GM18517 (cell line): ENCODE data around the gene APBB3.

Experiments
- ATAC-seq: cut with Tn5 transposase; IDR thresholded peaks from one replicate; pipeline ENCODE4 v1.9.1; 2021; ENCODE audit warnings: mild to moderate bottlenecking, moderate library complexity; ENCODE audit not compliant: unreplicated experiment

The APBB3 gene

GRCh38 chr5:140576776-140577201 is 12.4 kb upstream of the APBB3 start:
- ATAC-seq, result no peak

GRCh38 chr5:140575309-140575708 is 10.9 kb upstream of the APBB3 start:
- no peak for ATAC-seq

- no peak for ATAC-seq
Measured at GRCh38 chr5:140574165-140574564, 9.8 kb upstream of the APBB3 start.

DNA sequence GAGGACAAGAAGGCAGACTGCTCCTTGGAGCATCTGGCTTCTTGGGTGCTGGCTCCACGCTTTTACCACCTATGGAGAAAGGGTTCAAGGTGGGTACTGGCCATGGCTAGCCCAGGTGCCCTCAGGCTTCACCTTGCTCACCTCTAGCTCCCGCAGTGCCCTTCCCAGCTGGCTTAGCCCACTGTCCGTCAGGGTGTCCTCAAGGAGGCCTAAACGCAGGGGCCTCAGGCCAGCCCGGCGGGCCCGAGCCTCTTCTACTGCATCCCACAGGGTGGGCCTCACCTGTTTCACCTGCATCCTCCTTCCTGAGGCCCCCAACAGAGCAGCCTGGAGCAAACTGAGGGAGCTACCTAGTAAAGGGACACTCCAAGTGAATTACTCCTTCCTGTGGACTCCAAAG is 9.3 kb upstream of the APBB3 start:
- ATAC-seq, result no peak

DNA sequence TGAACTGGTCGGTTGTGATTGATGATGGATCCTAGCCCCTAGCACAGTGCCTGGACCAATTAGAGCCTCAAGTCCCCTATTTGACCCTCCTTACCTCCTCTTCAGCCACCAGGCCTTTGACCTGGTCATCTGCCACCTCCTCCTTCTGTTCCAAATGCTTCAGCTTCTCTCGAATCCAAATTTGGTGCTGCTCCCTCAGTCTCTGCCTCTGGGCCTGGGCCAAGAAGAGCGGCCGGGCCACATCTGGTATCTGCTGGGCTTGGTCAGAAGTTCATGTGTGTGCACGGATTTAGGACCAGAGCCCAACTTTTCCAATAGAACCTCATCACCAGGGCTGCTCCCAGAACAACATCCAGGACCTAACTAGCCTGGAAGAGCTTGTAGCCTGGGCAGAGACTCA is 6.7 kb upstream of the APBB3 start:
- no peak for ATAC-seq

DNA sequence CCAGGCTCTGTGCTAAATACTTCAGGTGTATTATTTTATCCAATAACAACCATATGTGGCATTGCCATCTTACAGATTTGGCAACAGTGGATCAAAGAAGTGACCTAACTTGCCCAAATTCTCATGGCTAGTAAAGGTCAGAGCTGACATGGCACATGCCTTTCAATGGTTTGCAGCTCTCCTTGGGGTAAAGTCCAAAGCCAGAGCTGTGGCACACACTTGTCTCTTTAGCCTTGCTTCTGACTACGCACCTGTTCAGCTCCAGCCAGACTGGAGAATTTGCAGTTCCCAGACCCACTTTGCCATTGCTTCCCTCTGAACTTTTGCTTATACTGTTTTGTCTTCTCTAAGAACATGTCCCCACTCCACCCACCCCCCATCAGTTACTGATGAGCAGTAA is 6.1 kb upstream of the APBB3 start:
- ATAC-seq, result no peak

- ATAC-seq, result no peak
Measured at GRCh38 chr5:140570058-140570457, 5.7 kb upstream of the APBB3 start.

DNA sequence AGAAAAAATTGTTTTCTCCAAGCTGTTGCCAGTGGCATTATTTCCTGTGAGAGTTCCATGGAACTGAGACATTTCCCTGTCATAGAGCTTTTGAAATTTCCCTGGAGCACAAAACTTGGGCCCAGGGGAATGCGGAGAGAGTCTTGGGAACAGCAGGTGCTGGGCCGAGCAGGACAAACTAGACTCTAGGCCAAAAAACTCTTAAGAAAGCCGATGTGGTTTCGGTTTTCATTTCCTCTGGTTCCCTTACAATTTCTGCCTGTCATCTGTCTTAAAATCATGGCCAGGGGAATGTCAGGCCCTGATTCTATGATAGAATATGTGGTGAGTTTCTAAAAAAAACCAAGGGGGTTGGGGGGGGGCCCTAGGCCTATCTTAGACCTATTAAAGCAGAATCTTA is 4.8 kb upstream of the APBB3 start:
- ATAC-seq, result peak; percentile 40

DNA sequence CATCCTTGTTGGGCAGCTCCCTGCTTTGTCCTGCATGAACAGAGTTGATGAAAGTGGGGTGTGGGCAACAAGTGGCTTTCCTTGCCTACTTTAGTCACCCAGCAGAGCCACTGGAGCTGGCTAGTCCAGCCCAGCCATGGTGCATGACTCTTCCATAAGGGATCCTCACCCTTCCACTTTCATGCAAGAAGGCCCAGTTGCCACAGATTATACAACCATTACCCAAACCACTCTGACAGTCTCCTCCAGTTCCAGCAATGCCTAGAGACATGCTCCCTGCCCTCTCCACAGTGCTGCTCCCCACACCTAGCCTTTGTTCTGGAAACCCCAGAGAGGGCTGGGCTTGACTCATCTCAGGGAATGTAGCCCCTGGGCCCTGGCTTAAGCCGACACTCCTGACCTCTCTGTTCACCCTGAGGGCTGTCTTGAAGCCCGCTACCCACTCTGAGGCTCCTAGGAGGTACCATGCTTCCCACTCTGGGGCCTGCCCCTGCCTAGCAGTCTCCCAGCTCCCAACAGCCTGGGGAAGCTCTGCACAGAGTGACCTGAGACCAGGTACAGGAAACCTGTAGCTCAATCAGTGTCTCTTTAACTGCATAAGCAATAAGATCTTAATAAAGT is 4.2 kb upstream of the APBB3 start:
- ATAC-seq, result no peak

DNA sequence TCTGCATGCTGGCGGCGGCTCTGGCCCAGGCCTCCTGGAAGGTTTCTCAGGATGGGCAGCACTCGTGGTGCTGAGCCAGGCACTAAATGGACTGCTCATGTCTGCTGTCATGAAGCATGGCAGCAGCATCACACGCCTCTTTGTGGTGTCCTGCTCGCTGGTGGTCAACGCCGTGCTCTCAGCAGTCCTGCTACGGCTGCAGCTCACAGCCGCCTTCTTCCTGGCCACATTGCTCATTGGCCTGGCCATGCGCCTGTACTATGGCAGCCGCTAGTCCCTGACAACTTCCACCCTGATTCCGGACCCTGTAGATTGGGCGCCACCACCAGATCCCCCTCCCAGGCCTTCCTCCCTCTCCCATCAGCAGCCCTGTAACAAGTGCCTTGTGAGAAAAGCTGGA is 3.5 kb upstream of the APBB3 start:
- no peak for ATAC-seq

- ATAC-seq, result no peak
Measured at GRCh38 chr5:140567136-140567818, 2.9 kb upstream of the APBB3 start.

DNA sequence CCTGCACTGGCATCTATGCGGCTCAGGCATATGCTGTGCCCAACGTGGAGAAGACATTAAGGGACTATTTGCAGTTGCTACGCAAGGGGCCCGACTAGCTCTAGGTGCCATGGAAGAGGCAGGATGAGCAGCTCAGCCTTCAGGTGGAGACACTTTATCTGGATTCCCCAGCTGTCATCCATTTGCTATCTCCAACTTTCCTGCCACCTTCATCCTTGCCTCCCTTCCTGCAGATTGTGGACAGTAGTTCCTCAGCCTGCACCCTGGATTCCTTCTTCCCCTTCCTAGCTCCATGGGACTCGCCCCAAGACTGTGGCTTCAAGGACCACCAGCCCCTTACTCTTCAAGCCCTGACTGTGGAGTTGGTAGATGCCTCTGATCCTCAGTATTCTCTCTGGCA is 2.3 kb upstream of the APBB3 start:
- ATAC-seq, result no peak

GRCh38 chr5:140565780-140566095 is 1.3 kb upstream of the APBB3 start:
- no peak for ATAC-seq

DNA sequence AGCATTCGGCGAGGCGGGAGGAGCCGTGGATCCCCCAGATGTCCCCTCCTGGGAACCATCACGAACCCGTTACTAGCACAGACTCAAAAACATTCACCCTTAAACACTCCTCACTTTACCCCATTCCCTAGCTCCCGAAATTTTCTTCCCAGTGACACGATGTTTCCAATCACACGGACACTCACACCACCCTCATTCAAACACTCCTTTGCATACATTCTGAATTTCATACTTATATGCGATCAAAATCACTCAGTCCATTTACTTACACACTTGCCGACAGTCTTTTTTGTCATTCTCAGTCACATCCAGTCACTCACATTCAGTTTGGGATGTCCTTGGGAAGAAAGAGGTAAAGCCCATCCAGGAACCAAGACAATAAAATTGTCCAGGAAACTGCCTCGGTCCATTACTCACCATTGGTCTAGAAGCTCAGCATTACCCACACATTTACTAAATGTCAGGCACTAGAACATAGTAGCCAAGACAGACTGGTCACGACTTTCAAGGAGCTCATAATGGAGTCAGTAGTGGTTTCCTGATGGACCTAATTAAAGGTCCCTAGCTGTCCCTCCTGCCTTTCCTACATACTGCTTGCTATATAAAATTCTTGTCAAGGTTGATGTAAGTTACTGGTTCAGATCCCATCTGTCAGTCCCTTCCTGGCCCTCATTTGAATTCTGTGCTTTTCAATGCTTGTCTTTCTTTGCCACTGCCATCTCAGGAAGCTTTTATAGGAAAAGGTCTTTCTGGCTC is 804 bp upstream of the APBB3 start:
- ATAC-seq, result peak; percentile 0

GRCh38 chr5:140563596-140563995 is 802 bp downstream of the APBB3 start:
- ATAC-seq, result no peak

- ATAC-seq, result no peak
Measured at GRCh38 chr5:140561753-140562523, 2.5 kb downstream of the APBB3 start.

DNA sequence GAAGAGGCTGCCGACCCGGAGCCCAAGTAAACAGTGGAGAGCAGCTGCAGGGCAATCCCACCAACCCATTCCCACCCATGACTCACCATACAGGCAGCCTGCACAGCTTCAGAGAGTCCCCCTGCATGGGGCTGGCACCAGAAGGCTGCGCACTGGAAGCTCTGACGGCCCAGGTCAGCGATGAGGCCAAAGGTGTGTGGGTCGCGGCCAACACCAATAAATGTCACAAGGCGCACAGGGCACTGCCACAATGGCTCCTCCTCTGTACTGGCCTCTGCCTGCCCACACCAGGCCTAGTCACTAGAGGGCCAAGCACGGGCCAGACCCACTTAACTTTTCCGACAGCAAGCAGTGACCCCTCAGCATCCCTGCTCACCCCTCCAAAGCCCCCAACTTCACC is 4.2 kb downstream of the APBB3 start:
- ATAC-seq, result no peak

DNA sequence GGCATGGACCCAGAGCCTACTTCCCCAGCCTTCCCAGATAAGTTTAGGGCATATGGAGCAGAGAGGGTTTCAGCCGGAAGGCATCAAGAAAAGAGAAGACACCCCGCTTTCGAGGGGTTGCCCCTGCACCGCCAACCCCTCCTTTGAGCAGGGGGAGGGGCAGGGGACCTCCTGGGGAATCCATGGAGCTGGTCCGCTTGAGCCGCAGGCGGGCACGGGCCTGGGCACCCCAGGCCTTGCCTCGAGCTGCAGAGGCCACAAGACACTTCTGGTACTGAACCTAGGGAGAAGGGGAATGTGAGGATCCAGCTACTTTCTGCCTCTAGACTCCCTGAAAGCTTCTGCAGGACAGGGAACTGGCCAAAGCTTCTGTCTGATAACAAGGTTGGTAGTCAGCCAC is 5.9 kb downstream of the APBB3 start:
- ATAC-seq, result no peak

- ATAC-seq, result no peak
Measured at GRCh38 chr5:140557965-140558364, 6.4 kb downstream of the APBB3 start.

GRCh38 chr5:140557136-140557805 is 7.1 kb downstream of the APBB3 start, which contains the start of gene SRA1:
Gene SRA1 (minus strand): TSS chr5:140557473. CDS start chr5:140557452, 21 bp downstream.
- ATAC-seq, result peak; percentile 91

- ATAC-seq, result no peak
Measured at GRCh38 chr5:140556438-140556837, 8.0 kb downstream of the APBB3 start.
